ENCODE data around the gene SLC17A2.

The SLC17A2 gene, protein sequence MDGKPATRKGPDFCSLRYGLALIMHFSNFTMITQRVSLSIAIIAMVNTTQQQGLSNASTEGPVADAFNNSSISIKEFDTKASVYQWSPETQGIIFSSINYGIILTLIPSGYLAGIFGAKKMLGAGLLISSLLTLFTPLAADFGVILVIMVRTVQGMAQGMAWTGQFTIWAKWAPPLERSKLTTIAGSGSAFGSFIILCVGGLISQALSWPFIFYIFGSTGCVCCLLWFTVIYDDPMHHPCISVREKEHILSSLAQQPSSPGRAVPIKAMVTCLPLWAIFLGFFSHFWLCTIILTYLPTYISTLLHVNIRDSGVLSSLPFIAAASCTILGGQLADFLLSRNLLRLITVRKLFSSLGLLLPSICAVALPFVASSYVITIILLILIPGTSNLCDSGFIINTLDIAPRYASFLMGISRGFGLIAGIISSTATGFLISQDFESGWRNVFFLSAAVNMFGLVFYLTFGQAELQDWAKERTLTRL

DNA sequence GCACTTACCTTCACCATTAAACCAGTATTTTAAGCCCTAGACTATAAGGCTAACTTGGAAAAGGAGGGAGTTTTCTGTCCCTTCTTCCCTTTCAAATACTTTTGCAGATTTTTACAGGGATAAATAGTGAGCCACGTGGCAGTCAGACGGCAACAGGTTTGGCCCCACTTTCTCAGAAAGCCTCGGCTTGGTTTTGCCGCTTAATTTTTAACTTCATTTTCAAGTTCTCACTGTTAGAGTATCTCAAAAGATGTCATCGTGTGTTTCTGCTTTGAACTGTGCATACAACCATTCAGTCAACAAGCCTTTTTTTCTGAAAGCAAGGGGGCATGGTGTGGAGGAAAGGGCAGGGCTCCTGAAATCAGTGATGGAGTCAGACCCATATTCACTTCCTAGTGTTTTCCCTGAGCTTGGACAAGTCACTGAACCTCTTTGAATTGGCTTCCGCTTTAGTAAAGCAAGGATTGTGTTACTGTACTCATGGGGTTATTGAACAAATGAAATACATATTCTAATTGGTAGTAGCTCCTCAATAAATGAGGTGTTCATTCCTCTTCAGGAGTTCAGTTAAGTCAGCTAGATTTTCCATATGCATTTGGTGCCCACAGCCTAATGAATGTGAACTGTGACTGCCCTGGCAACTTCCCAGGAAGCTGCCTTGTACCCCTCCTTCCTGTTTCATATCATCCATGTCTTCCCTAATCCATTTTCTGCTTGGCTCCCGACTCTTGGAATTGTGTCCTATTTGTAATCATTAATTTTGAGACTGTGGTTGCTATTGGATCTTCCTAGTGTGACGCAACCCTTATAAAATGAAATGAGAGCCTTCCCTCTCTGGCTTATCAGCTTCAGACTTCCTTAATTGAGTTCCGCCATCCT lies at the start of gene SLC17A2:
Gene SLC17A2 (minus strand): TSS at position 160 of the 879 bp plus-strand sequence. CDS start 4,895 bp downstream, outside the sequence.
- DNase-seq, result no peak

DNA sequence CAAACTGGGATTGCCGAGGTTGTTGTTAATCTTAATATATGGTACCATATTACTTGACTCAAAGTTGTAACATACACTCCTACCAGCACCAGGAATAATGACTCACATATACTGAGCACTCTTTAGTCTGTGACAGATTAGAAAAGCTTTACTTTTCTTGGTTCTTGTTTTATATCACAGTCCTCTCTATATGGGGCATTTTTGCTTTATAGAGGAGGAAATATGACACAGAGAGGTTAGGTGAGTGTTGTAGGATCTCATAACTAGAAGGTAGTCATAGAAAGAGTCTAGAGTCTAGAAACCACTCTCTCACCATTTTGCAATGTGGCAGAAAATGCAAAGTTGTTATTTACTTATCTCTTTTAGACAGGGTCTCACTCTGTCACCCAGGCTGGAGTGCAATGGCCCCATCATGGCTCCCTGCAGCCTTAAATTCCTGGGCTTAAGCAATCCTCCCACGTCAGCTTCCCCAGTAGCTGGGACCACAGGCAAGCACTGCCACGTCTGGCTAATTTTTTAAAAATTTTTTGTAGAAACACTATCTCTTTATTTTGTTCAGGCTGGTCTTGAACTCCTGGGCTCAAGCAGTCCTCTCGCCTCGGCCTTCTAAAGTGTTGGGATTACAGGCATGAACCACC lies 45.6 kb upstream of the SLC17A2 start:
- no peak for DNase-seq

DNA sequence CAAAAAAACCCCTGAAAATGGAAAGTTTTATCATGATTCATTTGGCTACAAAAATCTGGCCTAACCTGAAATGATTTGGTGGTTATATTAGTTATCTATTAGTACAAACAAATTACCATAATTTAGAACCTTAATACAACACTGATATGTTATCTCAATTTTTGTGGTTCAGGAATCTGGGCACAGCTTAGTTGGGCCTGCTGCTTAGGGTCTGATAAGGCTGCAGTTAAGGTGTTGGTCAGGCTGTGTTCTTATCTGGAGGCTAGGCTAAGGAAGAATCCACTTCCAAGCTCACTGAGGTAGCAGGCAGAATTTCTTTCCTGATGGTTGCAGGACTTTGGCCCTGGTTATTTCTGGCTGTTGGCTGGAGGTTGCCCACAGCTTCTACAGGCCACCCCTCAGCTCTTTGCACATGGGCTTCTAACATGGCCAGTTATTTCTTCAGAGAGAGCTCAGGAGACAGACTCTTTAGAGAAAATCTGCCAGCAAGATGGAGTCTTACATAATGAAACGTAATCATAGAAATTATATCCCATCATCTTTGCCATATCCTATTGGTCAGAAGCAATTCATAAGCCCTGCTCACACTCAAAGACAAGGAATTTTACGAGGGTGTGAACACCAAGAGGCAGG lies 43.5 kb upstream of the SLC17A2 start:
- no peak for DNase-seq

DNA sequence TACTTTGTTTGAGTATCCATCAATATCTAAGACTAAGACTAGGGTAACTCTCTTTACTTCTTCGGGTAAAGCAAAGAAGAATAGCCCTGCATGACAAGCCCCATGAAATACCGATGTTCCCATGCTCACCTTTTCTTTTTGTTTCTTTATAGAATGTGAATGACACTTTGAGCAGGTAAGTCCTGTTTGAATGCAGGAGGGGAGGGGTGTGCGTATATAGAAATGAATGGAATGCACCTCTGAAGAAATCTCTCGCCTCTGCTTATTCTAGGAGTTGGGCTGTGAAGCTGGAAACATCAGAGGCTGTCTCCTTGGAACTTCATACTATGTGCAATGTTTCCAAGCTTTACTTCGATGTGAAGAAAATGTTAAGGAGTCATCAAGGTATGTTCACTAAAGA lies 42.4 kb upstream of the SLC17A2 start:
- DNase-seq, result no peak

DNA sequence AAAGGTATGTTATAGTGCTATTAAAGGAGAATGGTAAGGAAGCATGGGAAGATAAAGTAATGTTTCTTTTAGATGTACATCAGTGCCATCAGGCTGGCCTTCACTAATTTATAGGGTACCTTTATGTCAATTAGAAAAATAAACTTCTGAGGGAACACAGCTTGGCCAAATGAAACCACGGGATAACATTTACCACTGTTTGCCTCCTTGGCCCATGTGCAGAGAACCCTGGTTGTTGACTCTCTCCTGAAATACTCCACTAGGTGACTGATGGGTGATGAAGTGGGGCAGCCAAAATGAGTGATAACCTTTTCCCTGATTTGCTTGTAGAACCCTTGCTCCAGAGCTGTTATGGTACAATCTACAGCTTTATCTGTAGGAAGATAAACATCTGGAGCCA lies 41.6 kb upstream of the SLC17A2 start:
- DNase-seq, result no peak

DNA sequence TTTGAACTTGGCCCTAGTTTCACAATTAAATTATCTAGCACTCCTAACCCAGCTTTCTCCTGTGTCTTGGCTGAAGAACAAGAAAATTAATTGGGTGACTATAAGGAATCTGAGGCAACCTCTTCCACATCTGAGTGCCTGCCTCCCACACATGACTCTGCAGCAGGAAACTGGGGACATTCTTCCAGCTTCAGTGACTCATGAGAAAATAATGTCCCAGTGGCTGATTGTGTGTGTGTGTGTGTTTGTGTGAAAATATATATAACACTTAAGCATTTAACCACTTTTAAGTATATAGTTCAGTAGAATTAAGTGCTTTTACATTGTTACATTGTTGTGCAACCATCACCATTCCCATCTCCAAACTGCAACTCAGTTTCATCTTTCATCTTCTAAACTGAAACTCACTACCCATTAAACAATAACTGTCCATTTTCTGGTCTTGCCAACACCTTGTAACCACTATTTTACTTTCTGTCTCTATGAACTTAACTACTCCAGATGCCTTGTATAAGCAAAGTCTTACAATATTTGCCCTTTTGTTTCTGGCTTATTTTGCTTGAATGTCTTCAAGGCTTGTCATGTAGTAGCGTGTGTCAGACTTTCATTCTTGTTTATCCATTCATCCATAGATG lies 40.8 kb upstream of the SLC17A2 start:
- no peak for DNase-seq

DNA sequence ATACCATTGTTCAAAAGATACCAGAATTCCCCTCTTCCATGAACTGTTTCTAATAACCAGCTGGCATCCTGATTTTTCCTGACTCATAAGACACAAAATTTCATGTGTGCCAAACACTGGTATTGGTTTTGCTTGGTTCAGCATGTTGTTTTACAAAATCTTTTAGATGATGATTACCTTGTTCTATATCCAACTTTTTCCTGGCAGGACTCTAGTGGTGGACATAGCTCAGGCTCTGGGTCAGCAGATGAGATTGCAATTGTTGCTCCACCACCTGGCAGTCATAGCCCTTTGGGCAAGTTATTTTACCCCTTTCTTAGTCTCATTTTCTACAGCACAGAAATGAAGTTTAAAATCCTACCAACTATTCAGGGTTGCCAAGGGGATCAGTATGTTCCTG lies 38.3 kb upstream of the SLC17A2 start:
- no peak for DNase-seq

DNA sequence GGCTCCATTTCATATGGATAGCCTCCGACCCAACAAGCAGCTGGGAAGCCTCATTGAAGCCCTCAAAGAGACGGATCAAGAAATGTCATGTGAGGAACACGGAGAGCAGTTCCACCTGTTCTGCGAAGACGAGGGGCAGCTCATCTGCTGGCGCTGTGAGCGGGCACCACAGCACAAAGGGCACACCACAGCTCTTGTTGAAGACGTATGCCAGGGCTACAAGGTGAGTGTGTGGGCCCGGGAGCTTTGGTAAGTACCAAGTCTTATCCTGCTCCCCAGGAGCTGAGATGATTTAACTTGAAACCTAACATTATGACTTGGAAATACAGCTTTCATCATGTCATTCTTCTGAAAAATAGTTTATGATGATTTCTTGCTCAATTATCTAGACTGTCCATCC lies 36.2 kb upstream of the SLC17A2 start:
- DNase-seq, result no peak

DNA sequence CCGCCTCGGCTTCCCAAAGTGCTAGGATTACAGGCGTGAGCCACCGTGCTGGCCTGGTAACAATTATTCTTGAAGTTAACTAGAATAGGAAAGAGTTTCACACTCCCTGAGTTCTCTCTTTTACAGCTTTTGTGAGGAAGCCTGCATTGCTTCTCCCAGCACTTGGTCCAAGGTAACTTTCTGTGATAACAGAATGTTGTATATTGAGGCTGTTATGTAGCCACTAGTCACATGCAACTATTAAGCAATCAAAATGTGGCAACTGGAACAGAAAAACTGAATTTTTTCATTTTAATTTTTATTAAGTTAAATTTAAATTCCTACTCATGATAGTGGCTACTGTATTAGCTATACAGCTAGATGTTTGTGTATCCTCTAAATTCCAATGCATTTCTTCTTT lies 34.6 kb upstream of the SLC17A2 start:
- DNase-seq, result no peak

DNA sequence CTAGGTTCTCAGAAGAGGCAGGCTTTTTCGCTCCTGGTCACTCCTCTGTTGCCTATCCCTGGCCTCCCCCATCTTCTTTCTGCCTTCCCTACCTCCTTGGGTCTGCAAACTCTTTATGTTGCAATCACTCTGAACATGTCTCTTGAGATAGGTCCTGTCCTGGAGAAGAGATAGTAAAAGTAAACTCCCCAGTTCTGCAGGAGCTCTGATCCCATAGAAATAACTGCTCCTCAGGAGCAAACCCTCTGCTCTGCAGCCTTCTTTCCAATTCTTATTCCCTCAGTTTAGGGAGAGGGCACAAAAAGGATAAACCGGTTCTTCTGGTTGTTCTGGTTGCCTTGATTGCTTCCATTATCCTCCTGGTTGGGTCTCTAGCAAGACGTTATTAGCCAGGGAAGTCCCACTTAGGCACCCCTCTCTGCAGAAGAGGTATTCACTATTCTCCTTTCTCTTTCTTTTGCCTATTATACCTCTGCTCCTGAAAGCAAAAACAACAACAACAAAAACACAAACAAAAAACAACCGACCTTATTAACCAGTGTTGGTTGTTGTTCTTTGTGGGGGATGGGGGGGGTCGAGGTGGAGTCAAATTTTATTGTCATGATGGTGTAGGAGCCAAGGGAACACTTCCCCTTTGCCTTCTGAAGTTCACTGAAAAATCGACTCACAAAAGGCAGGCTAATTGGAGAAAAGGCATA lies 33.1 kb upstream of the SLC17A2 start:
- no peak for DNase-seq

DNA sequence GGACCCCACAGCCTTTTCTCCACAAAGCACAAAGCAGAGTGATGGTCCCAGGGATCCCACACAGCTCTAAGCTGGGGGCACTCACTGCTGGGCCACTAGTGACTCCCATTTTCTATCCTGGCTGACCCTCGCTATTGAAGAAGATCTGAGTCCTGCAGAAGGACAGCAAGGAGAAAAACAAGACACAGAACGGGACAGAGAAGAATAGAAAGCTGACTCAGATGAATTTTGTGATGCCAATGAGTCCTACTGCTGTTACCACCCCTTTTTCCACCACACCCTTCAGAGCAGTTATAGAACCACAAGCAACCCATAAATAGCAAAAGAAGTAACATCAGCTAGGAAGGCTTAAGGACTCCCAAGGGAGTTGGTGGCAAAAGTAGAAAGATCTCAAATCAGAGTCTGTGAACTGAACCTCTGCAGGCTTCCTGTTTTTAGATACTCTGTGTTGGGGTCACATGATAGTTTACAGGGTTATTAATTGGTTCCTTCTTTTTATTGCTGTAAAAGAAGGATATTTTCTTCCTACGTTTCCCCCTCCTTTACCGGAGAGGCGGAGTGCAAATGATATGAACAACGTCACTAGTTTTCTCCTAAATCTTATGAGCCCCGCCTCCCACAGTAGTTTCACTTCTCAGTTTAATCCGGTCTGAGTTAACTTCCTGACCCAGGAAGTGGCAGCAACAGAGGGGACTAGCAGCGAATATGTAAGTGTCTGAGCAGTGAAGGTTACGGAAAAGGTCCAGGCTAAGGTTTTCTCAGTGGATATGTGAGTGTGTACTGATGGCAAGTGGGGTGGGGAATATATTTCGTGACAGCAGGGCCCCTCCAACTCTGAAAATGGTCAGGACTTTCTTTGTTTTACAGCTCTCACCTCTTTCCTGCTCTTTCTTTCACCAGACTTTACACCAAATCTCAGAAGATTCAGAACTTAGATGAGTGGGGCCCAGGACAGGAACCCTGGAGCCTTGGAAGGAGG lies 31.9 kb upstream of the SLC17A2 start, which contains the start of gene TRIM38:
Gene TRIM38 (plus strand): TSS at position 654 of the 979 bp plus-strand sequence. CDS start 3,721 bp downstream, outside the sequence.
- peak; percentile 92 for DNase-seq

DNA sequence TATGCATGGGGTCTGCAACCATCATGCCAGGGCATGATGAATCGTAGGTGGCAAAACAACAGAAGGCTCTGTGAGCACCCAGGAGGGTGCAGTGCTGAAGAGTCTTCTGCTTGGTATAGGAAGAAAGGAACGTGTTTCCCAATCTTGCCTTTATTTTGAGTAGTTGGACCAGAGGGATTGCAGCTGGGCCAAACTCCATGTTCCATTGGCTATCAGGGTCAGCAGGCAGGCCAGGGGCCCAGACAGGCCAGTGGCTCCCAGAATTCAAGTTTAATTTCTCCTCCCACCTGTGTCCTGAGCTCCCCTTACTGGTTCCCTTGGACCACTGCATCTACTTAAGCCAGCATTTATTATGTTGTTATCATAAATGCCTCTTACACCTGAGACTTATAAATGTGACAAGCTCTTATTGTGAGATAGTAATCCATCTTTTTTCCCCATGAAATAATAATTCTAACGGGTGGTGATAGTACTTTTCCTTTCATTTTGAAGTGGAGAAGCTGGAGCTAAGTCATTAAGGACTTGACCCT lies 31.2 kb upstream of the SLC17A2 start:
- no peak for DNase-seq

DNA sequence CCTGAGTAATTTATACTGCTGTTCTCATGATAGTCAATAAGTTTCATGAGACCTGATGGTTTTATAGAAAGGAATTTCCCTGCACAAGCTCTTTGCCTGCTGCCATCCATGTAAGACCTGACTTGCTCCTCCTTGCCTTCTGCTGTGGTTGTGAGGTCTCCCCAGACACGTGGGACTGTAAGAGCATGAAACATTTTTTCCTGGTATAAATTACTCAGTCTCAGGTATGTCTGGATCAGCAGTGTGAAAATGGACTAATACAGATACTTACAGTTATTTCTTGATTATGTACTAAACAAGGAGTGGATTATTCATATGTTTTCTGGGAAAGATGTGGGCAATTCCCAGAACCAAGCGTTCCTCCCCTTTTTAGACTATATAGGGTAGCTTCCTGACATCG lies 30.2 kb upstream of the SLC17A2 start:
- DNase-seq, result no peak

DNA sequence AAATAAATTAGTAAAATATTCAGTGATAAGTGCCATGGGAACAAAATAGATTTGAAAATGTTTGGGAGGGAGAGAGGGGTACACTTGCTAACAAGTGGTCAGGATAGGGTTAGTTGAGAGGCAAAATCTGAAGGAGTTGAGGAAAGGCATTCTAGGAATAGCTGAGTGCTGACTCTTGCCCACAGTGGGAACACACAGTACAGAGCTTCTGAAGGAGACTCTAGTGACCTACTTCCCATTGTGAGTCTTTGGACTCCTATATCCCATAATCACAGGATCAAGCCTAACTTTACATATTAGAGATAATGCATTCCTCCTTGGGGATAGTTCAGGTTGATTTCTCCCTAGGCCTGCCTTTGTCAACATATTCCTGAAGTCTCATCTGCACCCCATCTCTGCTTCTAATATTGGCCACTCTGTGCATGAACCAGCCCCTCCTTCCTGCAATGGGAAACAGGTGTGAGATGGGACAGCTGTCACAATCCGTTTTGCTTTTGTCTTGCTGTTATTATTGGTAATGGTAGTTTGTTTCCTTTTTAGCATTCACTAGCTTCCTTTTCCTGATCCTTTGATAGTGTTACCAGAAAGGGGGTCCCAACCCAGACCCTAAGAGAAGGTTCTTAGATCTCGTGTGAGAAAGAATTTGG lies 29.5 kb upstream of the SLC17A2 start:
- no peak for DNase-seq

DNA sequence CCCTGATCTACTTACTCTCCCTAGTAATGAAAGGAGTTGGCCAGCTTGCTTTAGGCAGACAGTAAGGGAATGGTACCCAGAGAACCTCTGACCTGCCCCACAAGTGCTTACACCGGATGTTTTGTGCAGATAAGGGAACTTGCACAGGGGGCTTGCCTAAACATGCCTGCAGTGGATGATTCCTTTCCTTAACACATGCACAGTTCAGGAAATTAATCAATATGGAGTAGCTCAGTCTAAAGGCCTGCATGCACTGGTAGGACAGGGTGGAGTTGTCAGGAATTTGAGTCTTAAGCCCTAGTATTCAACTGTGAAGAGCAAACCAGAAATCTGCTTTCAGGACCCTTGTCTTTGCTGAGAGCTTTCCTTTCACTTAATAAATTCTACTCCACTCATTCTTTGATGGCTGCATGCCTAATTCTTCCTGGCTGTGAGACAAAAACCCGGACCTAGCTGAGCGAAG lies 28.2 kb upstream of the SLC17A2 start:
- no peak for DNase-seq

DNA sequence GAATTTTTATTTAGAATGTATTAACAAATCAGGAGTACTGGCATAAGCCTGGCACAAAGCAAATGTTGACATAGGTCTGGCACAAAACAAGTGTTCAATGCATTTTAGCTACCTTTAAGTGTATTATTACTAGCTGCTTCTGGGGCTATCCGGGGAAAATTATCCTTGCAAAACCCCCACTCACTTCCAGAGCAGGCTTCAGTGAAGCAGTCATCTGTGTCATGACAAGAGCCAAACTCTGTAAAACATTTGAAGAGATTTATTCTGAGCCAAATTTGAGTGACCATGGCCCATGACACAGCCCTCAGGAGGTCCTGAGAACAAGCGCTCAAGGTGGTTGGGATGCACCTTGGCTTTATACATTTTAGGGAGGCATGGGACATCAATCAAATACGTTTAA lies 25.7 kb upstream of the SLC17A2 start:
- DNase-seq, result no peak

DNA sequence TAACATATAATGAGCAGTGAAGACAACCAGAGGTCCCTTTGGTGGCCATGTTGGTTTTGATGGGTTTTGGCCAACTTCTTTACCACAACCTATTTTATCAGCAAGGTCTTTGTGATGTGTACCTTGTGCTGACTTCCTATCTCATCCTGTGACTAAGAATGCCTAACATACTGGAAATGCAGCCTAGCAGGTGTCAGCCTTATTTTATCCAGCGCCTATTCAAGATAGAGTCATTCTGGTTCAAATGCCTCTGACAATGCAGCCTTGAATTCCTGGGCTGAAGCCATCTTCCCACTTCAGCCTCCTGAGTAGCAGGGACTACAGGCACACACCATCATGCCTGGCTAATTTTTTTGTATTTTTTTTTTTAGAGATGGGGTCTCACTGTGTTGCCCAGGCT lies 24.3 kb upstream of the SLC17A2 start:
- no peak for DNase-seq

DNA sequence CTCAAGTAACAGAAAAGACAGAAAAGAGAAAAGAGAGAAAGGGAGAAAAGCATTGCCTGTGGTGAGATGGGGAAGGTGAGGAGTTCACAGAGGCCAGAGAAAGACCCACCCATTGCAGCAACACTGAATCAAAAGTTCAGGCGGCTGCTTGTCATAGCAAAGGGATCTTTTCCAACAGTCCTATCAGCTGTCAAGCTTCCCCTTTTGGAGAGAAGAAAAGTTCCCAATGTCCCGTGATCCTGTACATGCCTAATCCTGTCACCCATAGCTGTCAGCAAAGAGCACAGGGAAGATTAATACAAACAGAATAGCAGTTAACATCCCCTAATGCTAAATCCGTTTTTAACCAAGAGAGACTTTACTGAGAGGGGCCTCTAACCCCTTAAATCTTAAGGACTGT lies 23.2 kb upstream of the SLC17A2 start:
- no peak for DNase-seq

DNA sequence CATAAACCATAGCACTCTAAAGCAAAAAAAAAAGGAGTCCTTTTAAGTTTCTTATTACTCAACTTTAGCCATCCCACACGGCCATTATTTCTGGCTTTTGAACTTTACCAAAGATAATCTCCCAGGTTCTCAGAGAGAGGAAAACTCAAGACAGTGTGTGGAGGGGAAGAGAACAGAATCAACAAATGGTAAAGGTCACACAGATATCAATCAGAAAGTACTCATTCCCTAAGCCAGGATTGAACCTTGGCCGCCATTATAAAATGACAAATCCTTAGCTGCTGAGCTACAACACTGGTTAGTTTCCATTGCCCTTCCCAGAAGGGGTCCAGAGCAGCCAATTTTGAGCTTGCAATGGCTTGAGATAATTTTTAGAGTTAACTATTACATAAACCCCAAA lies 22.0 kb upstream of the SLC17A2 start:
- DNase-seq, result no peak
